Iris pigment epithelial cell (primary cell): ENCODE data around the gene PGM5.

Experiments used
- DNase-seq: peaks from one replicate; pipeline ENCODE4 v3.0.0-alpha.2; 2011; ENCODE audit warnings: low read depth

Gene PGM5

GRCh38 chr9:68497629-68498028, 141.2 kb downstream of the PGM5 start:
- no peak for DNase-seq

GRCh38 chr9:68498816-68499215, 142.4 kb downstream of the PGM5 start:
- DNase-seq = no peak

- peak; percentile 28 for DNase-seq
Measured at GRCh38 chr9:68500457-68501381, 144.3 kb downstream of the PGM5 start.

GRCh38 chr9:68502279-68502678, 145.9 kb downstream of the PGM5 start:
- DNase-seq = no peak

GRCh38 chr9:68505681-68506409, 149.4 kb downstream of the PGM5 start:
- no peak for DNase-seq

GRCh38 chr9:68506551-68506950, 150.1 kb downstream of the PGM5 start:
- no peak for DNase-seq

- peak; percentile 36 for DNase-seq
Measured at GRCh38 chr9:68507130-68507805, 150.9 kb downstream of the PGM5 start.

- DNase-seq = no peak
Measured at GRCh38 chr9:68507806-68508145, 151.4 kb downstream of the PGM5 start.

- DNase-seq = no peak
Measured at GRCh38 chr9:68508547-68508946, 152.1 kb downstream of the PGM5 start.

- no peak for DNase-seq
Measured at GRCh38 chr9:68509689-68510088, 153.3 kb downstream of the PGM5 start.

GRCh38 chr9:68513385-68513784, 157.0 kb downstream of the PGM5 start:
- DNase-seq = no peak

GRCh38 chr9:68513981-68514380, 157.6 kb downstream of the PGM5 start:
- no peak for DNase-seq

GRCh38 chr9:68515326-68516017, 159.1 kb downstream of the PGM5 start:
- DNase-seq = peak; percentile 85

- no peak for DNase-seq
Measured at GRCh38 chr9:68522131-68522530, 165.7 kb downstream of the PGM5 start.

- no peak for DNase-seq
Measured at GRCh38 chr9:68522954-68523353, 166.5 kb downstream of the PGM5 start.

GRCh38 chr9:68523367-68523936, 167.0 kb downstream of the PGM5 start:
- DNase-seq = no peak

- DNase-seq = no peak
Measured at GRCh38 chr9:68530618-68531017, 174.2 kb downstream of the PGM5 start.

- no peak for DNase-seq
Measured at GRCh38 chr9:68532131-68532530, 175.7 kb downstream of the PGM5 start.

- DNase-seq = no peak
Measured at GRCh38 chr9:68533678-68534077, 177.3 kb downstream of the PGM5 start.

- DNase-seq = no peak
Measured at GRCh38 chr9:68536876-68537615, 180.6 kb downstream of the PGM5 start.

- DNase-seq = no peak
Measured at GRCh38 chr9:68537616-68537880, 181.1 kb downstream of the PGM5 start.
